ENCODE measurements around the gene DDHD1. TPM values are rescaled to one million over a fixed set of nuclear protein-coding genes. Genes with fewer than 3 reads are reported as not detected.

Gene DDHD1
- total and polyA plus RNA-seq, 7 donors = 1.2 to 21.4 (median 15.2) TPM

DNA sequence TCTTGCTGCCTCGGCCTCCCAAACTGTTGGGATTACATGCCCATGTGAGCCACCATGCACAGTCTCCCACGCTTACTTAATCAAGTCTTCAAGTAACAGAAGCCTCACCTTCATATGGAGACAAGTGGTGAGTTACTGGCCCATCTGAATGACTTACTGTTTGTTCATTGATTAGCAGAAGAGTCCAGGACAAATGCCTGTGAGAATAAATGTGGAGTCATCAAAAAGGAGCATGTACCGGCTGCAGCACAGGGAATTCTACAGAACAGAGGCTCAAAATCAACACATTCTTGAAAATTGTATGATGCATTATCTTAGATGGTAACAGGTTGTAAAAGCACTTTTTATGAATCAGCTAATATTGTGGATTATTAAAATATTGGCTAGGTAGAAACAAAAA, 129.8 kb downstream of the DDHD1 start:
- intact Hi-C loops (cut with DNase I) = no loop called here
- DNase-seq = no peak
- Histone ChIP-seq H3K4me3 (no peak overlapping the region), H3K4me1 (no peaks in the 10 kb centered on the region), H3K9me3 (no peaks in the 10 kb centered on the region), H3K27me3 (no peaks in the 10 kb centered on the region), H3K27ac (no peak overlapping the region), H3K36me3 (no peaks in the 10 kb centered on the region)
- TF ChIP-seq POLR2AphosphoS5 (IDR thresholded peaks at IDR 0.05) = no peak
- no peak for TF ChIP-seq EP300 (IDR thresholded peaks at IDR 0.05)
- no peak for TF ChIP-seq POLR2A (IDR thresholded peaks at IDR 0.05)
- TF ChIP-seq, protein P1, sequence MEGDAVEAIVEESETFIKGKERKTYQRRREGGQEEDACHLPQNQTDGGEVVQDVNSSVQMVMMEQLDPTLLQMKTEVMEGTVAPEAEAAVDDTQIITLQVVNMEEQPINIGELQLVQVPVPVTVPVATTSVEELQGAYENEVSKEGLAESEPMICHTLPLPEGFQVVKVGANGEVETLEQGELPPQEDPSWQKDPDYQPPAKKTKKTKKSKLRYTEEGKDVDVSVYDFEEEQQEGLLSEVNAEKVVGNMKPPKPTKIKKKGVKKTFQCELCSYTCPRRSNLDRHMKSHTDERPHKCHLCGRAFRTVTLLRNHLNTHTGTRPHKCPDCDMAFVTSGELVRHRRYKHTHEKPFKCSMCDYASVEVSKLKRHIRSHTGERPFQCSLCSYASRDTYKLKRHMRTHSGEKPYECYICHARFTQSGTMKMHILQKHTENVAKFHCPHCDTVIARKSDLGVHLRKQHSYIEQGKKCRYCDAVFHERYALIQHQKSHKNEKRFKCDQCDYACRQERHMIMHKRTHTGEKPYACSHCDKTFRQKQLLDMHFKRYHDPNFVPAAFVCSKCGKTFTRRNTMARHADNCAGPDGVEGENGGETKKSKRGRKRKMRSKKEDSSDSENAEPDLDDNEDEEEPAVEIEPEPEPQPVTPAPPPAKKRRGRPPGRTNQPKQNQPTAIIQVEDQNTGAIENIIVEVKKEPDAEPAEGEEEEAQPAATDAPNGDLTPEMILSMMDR (IDR thresholded peaks at IDR 0.05) = no peak
- WGBS, 2 donors = 95 to 96% methylated on average over 3 of the region's 3 CpGs

DNA sequence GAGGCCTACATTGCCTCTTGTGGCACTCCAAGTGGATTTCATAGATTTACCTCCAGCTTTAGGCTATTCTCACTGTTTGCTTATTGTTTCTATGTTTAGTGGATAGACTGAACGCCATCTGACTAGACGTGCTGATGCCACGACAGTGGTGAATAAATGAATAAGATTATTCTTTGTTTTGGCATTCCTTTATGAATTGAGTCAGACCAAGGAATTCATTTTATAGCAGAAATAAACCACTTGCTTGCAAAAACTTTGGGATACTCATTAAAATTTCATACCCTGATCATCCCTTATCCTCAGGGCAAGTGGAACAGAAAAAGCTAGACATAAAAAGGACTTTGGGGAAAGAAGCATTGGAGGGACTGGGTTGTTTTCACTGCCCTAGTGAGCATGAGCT, 130.5 kb downstream of the DDHD1 start:
- no peaks in the 10 kb centered on the region for H3K27me3 ChIP-seq
- intact Hi-C loops (cut with DNase I) = no loop called here
- 81 to 91% methylated on average over 3 of the region's 3 CpGs for WGBS, 2 donors
- H3K9me3 ChIP-seq = no peaks in the 10 kb centered on the region
- H3K4me1 ChIP-seq = no peaks in the 10 kb centered on the region
- H3K36me3 ChIP-seq = no peaks in the 10 kb centered on the region
- TF ChIP-seq, protein P1 (IDR thresholded peaks at IDR 0.05) = no peak
- no peak for TF ChIP-seq POLR2A (IDR thresholded peaks at IDR 0.05)
- TF ChIP-seq POLR2AphosphoS5 (IDR thresholded peaks at IDR 0.05) = no peak
- no peak for TF ChIP-seq EP300 (IDR thresholded peaks at IDR 0.05)
- no peak for DNase-seq
- no peak overlapping the region for H3K27ac ChIP-seq
- no peak overlapping the region for H3K4me3 ChIP-seq

DNA sequence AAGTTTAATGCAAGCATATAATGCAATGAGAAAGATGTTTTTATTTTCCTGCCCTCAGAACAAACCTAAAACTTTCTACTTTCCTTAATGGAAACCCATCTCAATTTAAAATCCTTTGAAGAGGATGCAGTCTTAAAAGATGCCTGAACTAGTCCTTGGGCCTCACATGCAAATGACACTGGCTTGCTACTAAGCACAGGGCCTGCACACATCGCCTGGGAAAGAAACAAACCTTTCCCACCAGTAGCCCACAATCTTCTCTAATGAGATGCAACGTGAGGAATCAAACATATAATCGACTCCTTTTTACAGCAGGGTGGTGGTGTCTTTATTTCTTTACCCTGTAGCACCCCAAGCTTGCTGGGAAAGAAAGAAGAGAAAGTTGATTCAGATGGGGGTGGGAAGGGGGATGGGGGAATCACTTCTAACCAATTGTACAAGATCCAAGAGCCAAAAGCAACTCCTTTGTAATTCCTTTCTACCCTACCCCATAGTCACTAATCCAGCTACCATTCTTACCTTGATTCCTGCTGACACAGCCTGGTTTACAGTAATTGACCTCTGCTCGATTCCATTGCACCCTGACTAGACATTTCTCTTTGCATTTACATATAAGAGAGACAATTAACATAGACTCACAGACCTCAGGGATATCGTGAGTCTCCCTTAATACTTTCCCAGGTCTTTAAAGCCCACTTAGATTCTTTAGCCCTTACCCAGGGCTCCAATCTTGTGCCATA, 132.8 kb downstream of the DDHD1 start:
- Histone ChIP-seq H3K4me1 (no peaks in the 10 kb centered on the region), H3K9me3 (no peaks in the 10 kb centered on the region), H3K36me3 (no peaks in the 10 kb centered on the region), H3K27ac (no peak overlapping the region), H3K4me3 (no peak overlapping the region), H3K27me3 (no peaks in the 10 kb centered on the region)
- DNase-seq = no peak
- TF ChIP-seq, protein P1 (IDR thresholded peaks at IDR 0.05) = no peak
- TF ChIP-seq EP300 (IDR thresholded peaks at IDR 0.05) (no peak), POLR2AphosphoS5 (IDR thresholded peaks at IDR 0.05) (no peak), POLR2A (IDR thresholded peaks at IDR 0.05) (no peak)
- WGBS, 2 donors = 55 to 77% methylated on average over 5 of the region's 5 CpGs
- intact Hi-C loops (cut with DNase I) = no loop called here

DNA sequence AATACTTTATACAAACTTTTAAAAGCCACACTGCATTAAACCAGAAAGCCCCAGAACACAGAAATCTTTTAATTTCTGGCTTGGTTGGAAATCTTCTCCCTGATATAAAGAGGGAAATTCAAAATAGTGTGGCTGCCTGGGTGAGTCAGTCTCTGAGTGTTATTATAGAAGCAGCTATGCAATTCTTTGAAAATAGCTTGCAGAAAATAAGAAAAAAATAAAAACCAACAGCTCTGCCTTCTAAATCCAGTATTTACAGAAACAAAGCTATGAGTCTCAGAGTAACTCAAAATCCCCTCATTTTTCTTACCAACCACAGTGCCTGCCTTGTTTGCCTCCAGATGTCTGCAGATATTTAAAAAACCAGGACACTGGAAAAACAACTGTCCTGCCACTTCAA, 133.7 kb downstream of the DDHD1 start:
- intact Hi-C loops (cut with DNase I) = no loop called here
- Histone ChIP-seq H3K27ac (no peak overlapping the region), H3K27me3 (no peaks in the 10 kb centered on the region), H3K9me3 (no peaks in the 10 kb centered on the region), H3K4me1 (no peaks in the 10 kb centered on the region), H3K36me3 (no peaks in the 10 kb centered on the region), H3K4me3 (no peak overlapping the region)
- no peak for DNase-seq
- TF ChIP-seq, protein P1 (IDR thresholded peaks at IDR 0.05) = no peak
- TF ChIP-seq EP300 (IDR thresholded peaks at IDR 0.05) = no peak
- no peak for TF ChIP-seq POLR2AphosphoS5 (IDR thresholded peaks at IDR 0.05)
- TF ChIP-seq POLR2A (IDR thresholded peaks at IDR 0.05) = no peak

DNA sequence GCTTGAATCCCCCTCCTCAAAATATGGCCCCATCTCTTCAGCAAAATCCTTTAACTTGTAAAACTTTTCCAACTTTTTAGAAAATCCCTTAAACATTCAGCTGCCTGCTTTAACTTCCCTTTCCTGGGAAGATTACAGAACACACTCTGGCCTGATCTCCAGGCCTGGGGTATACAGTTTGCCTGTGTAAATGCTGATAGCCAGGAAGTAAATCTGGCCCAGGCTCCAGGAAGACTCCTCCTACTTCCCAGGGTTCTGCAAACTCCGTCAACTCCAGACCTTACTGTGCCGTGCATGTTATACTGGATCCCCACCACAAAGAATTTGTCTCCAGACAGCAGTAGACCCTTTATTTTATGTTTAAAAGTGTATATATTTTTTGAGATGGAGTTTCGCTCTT, 135.3 kb downstream of the DDHD1 start:
- H3K4me3 ChIP-seq = no peak overlapping the region
- WGBS, 2 donors = 69 to 88% methylated on average over 3 of the region's 3 CpGs
- no peaks in the 10 kb centered on the region for H3K4me1 ChIP-seq
- TF ChIP-seq POLR2AphosphoS5 (IDR thresholded peaks at IDR 0.05) = no peak
- TF ChIP-seq POLR2A (IDR thresholded peaks at IDR 0.05) = no peak
- TF ChIP-seq, protein P1 (IDR thresholded peaks at IDR 0.05) = no peak
- TF ChIP-seq EP300 (IDR thresholded peaks at IDR 0.05) = no peak
- H3K9me3 ChIP-seq = no peaks in the 10 kb centered on the region
- no peak for DNase-seq
- intact Hi-C loops (cut with DNase I) = no loop called here
- no peaks in the 10 kb centered on the region for H3K36me3 ChIP-seq
- no peak overlapping the region for H3K27ac ChIP-seq
- H3K27me3 ChIP-seq = no peaks in the 10 kb centered on the region

All from sigmoid colon (tissue), 7 donors.